GM18520 (cell line): ENCODE measurements around the gene PRADC1.
"Not testable (repeated sequence)": the region's sequence is repeated elsewhere in the genome, so short reads cannot be mapped to it uniquely, and the experiment has no call there.

Source experiments
- ATAC-seq: cut with Tn5 transposase; IDR thresholded peaks from one replicate; pipeline ENCODE4 v1.9.1; 2021; ENCODE audit not compliant: unreplicated experiment

Gene PRADC1

DNA sequence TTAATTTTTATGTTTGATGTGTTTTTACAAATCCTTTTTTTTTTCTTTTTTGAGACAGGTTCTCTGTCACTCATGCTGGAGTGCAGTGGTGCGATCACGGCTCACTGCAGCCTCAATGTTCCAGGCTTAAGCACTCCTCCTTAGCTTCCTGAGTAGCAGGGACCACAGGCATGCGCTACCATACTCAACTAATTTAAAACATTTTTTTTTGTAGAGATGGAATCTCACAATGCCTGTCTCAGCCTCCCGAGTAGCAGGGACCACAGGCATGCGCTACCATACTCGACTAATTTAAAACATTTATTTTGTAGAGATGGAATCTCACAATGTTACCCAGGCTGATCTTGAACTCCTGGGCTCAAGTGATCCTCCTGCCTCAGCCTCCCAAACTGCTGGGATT, 27.4 kb downstream of the PRADC1 start:
- ATAC-seq: no peak

DNA sequence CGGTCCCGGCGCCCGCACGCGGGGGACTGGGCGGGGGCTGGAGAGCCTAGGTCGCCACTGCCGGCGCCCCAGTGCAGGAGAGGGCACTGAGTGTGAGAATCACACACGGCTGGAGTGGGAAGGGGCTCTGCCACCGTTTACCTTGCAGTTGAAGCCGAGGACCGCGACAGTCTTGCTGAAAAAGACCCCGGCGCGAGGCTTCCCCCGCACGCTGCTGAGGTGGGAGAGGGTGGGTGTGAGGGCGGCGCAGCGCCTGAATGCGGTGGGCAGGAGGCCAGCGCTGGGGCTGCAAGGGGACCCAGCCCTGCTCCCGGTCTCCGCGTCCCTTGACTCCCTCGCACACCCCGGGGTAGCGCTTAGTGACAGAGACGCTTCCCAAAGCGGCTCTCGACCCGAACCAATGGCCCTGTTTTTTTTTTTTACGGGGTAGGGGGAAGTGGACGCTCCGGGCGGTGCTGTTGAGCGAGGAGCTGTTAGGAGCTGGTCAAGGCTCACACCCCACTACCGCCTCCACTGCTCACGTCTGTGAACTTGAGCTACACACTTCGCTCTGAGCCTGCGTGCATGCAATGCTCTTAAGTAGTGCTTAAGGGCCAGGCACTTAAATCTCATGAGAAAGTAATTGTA, 29.9 kb downstream of the PRADC1 start:
- ATAC-seq: no peak

DNA sequence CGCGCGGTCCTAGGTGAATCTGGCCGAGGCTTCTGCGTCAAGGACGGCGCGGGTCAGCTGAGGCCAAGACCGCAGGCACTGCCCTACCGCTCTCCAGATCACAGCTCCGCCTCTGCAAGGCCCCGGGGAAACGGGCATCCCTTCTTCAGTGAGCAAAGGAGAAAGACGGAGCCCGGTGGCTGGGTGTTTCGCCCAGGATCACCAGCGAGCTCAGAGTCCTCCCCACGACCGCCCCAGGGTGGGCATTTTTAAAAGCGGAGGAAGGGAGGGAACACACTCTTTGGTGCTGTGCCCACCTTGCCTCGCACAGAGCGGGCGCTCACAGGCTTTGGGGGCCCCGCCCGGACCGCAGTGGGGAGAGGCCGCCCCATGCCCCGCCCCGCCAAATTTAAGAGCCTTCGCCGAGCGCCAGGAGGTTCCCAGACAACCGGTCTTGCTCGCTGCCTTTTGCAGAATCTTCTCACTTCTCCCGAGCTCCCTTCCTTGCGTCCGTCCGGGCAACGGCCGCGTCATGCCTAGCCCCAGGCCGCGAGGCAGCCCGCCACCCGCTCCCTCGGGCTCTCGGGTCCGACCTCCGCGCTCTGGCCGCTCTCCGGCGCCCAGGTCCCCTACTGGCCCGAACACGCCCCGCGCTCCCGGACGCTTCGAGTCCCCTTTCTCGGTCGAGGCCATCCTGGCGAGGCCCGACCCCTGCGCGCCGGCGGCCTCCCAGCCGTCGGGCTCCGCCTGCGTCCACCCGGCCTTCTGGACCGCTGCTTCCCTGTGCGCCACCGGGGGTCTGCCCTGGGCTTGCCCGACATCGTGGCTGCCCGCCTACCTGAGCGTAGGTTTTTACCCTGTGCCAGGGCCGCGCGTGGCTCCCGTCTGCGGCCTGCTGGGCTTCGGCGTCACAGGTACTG, 30.6 kb downstream of the PRADC1 start, which contains the start of gene NOTO:
TSS of gene NOTO (plus strand) at position 419 of the 899 bp plus-strand sequence. CDS start at position 512, 93 bp downstream.
- ATAC-seq: no peak

GRCh38 chr2:73200281-73200680, 32.8 kb downstream of the PRADC1 start:
- not testable (repeated sequence) for ATAC-seq

GRCh38 chr2:73197579-73197978, 35.5 kb downstream of the PRADC1 start:
- no peak for ATAC-seq

DNA sequence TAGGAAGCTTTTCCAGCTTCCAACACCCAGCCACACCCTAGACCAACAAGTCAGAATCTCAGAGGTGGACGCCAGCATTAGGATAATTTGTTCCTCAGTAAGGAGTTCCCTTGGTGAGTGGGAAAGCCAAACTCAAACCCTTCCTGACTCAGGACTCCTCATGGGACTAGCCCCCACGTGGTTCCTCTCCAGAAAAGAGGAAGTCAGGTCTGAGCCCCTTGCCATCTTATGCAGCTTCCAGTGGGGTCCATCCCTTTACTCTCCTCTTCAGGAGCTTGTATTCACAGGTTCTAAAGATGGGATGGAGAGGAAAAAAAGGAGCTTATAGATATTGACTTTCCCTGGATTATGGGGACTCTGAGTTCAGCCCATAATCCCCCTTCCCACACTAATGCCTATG, 45.5 kb downstream of the PRADC1 start:
- no peak for ATAC-seq

GRCh38 chr2:73185965-73186364, 47.1 kb downstream of the PRADC1 start:
- no peak for ATAC-seq
